MCF 10A (cell line): ENCODE data around the gene PRPF6. TPM values are rescaled to one million over a fixed set of nuclear protein-coding genes. Genes with fewer than 3 reads are reported as not detected.
"Not testable (repeated sequence)": the region's sequence is repeated elsewhere in the genome, so short reads cannot be mapped to it uniquely, and the experiment has no call there.

ENCODE experiments used
- BruUV-seq: library from RNA; stranded (reverse); fragments of 400-500 nt; replicated peaks from 2 replicates; lab custom pipeline; 2021; lab: Mats Ljungman, UMichigan
- CTCF ChIA-PET: fragments of 300-600 bp; sonication (Branson Sonifier 250); formaldehyde crosslinking; extraction: SDS; loops from one replicate; lab custom pipeline; 2021; ENCODE audit warnings: antibody characterized with exemption, inconsistent platforms; lab: Yijun Ruan, JAX
- POLR2A ChIA-PET: fragments of 300-600, 350-650 bp; sonication (Branson Sonifier 250); formaldehyde crosslinking; extraction: SDS; loops from one replicate; lab custom pipeline; 2020; ENCODE audit warnings: antibody characterized with exemption, inconsistent platforms; lab: Yijun Ruan, JAX
- DNase-seq: peaks from one replicate; pipeline ENCODE4 v3.0.0-alpha.2; 2018; ENCODE audit not compliant: unreplicated experiment
- H3K27ac Mint-ChIP-seq: one replicate; pipeline ENCODE4 v1.8.0; 2022; ENCODE audit warnings: mild to moderate bottlenecking, low read depth, mixed read lengths; ENCODE audit not compliant: unreplicated experiment
- H3K27me3 Mint-ChIP-seq: one replicate; pipeline ENCODE4 v1.8.0; 2022; ENCODE audit warnings: mixed read lengths; ENCODE audit not compliant: insufficient read depth, unreplicated experiment
- H3K36me3 Mint-ChIP-seq: one replicate; pipeline ENCODE4 v1.8.0; 2022; ENCODE audit warnings: mild to moderate bottlenecking, moderate library complexity, mixed read lengths; ENCODE audit not compliant: insufficient read depth, unreplicated experiment
- H3K4me1 Mint-ChIP-seq: one replicate; pipeline ENCODE4 v1.8.0; 2022; ENCODE audit warnings: mixed read lengths; ENCODE audit not compliant: insufficient read depth, unreplicated experiment
- H3K4me3 Mint-ChIP-seq: one replicate; pipeline ENCODE4 v1.8.0; 2022; ENCODE audit warnings: mild to moderate bottlenecking, moderate library complexity, mixed read lengths; ENCODE audit not compliant: unreplicated experiment
- H3K9me3 Mint-ChIP-seq: one replicate; pipeline ENCODE4 v1.8.0; 2022; ENCODE audit warnings: mixed read lengths; ENCODE audit not compliant: unreplicated experiment
- intact Hi-C: fragments of 100-400 bp; cut with micrococcal nuclease; formaldehyde crosslinking; loops from 2 replicates; pipeline ENCODE4 v1.14.1; 2022
- total RNA-seq: library from RNA; stranded (reverse); gene quantifications from 2 replicates; pipeline ENCODE4 v1.2.3, GENCODE V29; 2022
- TF ChIP-seq, protein P1 (sequence below): fragments of 200-600 bp; IDR thresholded peaks from one replicate; pipeline ENCODE4 v1.8.0; 2022; ENCODE audit warnings: antibody characterized with exemption, mild to moderate bottlenecking; ENCODE audit not compliant: unreplicated experiment

PRPF6 gene
- total RNA-seq, 1 experiment from 2014 or later: 70.9 TPM

DNA sequence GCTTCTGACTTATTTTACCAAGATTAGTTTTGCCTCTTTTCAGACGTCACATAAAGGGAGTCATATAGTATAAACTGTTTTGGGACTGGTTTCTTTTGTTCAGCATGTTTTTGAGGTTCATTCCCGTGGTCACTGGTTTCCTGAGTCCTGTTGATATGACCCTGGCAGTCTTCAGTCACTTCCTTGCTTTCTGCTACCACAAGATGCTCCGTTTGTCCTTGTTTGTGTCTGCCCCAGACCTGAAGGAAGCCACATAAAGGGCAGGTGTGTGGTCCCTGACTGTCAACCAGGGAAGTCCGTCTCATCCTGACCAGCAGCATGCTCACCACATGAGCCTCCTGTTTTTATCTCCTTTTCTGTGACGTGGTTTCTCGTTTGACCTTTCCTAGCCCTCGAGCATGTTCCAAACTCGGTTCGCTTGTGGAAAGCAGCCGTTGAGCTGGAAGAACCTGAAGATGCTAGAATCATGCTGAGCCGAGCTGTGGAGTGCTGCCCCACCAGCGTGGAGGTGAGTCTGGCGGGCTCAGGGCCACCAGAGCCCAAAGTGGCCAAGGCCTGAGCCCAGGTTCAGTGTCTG, 29.0 kb downstream of the PRPF6 start:
- no peak overlapping the region for H3K4me3 Mint-ChIP-seq
- H3K27me3 Mint-ChIP-seq: no peaks in the 10 kb centered on the region
- BruUV-seq: no TSS peak
- ChIA-PET POLR2A (interaction anchor here (1.4 kb wide), 1 partner anchor 27 kb away, joined by 5 read pairs; no protein-coding TSS in a partner anchor), CTCF (interaction anchor here (0.6 kb wide), 2 partner anchors 12 to 36 kb away, joined by 3 read pairs; no protein-coding TSS in a partner anchor)
- intact Hi-C loops: no loop called here
- no peak for DNase-seq
- peaks cover 65% of the 10 kb centered on the region for H3K36me3 Mint-ChIP-seq
- TF ChIP-seq, protein P1, sequence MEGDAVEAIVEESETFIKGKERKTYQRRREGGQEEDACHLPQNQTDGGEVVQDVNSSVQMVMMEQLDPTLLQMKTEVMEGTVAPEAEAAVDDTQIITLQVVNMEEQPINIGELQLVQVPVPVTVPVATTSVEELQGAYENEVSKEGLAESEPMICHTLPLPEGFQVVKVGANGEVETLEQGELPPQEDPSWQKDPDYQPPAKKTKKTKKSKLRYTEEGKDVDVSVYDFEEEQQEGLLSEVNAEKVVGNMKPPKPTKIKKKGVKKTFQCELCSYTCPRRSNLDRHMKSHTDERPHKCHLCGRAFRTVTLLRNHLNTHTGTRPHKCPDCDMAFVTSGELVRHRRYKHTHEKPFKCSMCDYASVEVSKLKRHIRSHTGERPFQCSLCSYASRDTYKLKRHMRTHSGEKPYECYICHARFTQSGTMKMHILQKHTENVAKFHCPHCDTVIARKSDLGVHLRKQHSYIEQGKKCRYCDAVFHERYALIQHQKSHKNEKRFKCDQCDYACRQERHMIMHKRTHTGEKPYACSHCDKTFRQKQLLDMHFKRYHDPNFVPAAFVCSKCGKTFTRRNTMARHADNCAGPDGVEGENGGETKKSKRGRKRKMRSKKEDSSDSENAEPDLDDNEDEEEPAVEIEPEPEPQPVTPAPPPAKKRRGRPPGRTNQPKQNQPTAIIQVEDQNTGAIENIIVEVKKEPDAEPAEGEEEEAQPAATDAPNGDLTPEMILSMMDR: no peak
- no peak overlapping the region for H3K27ac Mint-ChIP-seq
- H3K9me3 Mint-ChIP-seq: no peaks in the 10 kb centered on the region
- no peaks in the 10 kb centered on the region for H3K4me1 Mint-ChIP-seq

DNA sequence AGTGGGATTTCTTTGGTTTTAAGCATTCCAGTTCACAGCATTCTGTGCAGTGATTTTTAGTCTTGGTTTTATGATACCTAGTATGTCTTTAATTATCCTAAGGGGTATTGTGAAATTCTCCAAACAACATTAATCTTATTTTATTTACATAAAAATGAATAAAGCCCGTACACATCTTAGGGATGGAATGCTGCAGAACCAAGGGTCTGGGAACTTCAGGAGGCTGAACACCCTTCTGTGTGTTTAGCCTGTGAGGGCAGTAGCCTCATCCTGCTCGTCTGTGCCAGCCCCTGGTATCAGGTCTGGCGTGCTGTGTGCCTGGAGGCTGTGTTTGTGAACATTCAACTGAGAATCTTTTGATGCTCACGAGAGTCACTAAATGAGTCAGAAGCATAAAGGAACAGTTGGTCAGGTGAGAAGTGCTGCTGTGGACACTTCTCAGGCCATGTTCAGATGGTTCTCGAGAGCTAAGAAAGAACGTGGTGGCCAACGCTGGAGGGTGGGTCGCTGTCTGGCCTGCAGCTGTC, 29.8 kb downstream of the PRPF6 start:
- Mint-ChIP-seq H3K9me3 (no peaks in the 10 kb centered on the region), H3K4me3 (no peak overlapping the region), H3K27ac (no peak overlapping the region), H3K36me3 (peaks cover 67% of the 10 kb centered on the region), H3K27me3 (no peaks in the 10 kb centered on the region), H3K4me1 (no peaks in the 10 kb centered on the region)
- DNase-seq: no peak
- intact Hi-C loops: no loop called here
- BruUV-seq: no TSS peak
- ChIA-PET POLR2A (interaction anchor here (1.4 kb wide), 1 partner anchor 26 kb away, joined by 5 read pairs; no protein-coding TSS in a partner anchor), CTCF (interaction anchor here (0.6 kb wide), 2 partner anchors 12 to 37 kb away, joined by 3 read pairs; no protein-coding TSS in a partner anchor)
- TF ChIP-seq, protein P1: no peak

DNA sequence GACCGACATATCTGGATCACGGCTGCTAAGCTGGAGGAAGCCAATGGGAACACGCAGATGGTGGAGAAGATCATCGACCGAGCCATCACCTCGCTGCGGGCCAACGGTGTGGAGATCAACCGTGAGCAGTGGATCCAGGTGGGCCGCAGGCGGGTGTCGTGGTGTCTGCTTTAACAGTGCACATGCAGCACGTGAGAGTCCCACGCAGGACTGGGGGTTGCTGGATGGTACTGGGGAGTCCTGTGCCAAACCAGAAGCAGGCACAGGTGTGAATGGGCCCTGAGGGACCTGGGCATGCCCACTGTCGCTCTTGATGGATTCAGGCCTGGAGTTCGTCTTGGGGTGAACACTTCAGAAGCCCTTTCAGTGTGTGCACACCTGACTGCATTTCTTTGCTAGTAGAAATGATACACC, 30.4 kb downstream of the PRPF6 start:
- CTCF ChIA-PET: no interaction called here

DNA sequence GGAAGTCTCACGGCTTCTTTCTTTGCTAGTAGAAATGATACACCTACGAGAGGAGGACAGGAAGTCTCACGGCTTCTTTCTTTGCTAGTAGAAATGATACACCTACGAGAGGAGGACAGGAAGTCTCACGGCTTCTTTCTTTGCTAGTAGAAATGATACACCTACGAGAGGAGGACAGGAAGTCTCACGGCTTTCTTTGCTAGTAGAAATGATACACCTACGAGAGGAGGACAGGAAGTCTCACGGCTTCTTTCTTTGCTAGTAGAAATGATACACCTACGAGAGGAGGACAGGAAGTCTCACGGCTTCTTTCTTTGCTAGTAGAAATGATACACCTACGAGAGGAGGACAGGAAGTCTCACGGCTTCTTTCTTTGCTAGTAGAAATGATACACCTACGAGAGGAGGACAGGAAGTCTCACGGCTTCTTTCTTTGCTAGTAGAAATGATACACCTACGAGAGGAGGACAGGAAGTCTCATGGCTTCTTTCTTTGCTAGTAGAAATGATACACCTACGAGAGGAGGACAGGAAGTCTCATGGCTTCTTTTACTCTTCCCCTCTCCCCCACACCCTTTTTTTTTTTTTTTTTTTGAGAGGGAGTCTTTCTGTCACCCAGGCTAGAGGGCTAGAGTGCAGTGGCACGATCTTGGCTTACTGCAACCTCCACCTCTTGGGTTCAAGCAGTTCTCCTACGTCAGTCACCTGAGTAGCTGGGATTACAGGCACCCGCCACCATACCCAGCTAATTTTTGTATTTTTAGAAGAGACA, 31.6 kb downstream of the PRPF6 start:
- BruUV-seq, POLR2A ChIA-PET, intact Hi-C loops, H3K27me3 Mint-ChIP-seq, H3K4me3 Mint-ChIP-seq, DNase-seq, H3K9me3 Mint-ChIP-seq, CTCF ChIA-PET, H3K27ac Mint-ChIP-seq, H3K4me1 Mint-ChIP-seq: not testable (repeated sequence)
- H3K36me3 Mint-ChIP-seq: peaks cover 69% of the 10 kb centered on the region

More for the DNA sequence above, 30.4 kb downstream of the PRPF6 start:
- POLR2A ChIA-PET: no interaction called here
- no peak overlapping the region for H3K4me3 Mint-ChIP-seq
- peaks cover 70% of the 10 kb centered on the region for H3K36me3 Mint-ChIP-seq
- DNase-seq: no peak
- TF ChIP-seq, protein P1: no peak
- no TSS peak for BruUV-seq
- H3K27me3 Mint-ChIP-seq: no peaks in the 10 kb centered on the region
- no peaks in the 10 kb centered on the region for H3K9me3 Mint-ChIP-seq
- H3K4me1 Mint-ChIP-seq: no peaks in the 10 kb centered on the region
- intact Hi-C loops: no loop called here
- H3K27ac Mint-ChIP-seq: no peak overlapping the region
